HTERT RPE-1 (cell line): ENCODE data around the gene NFIA.

Source experiments
- in situ Hi-C: fragments of 300-500 bp; cut with MboI; formaldehyde crosslinking; loops from 4 replicates; pipeline ENCODE4 v1.14.3; 2020; ENCODE audit warnings: low sequenced_read_pairs

NFIA gene

DNA sequence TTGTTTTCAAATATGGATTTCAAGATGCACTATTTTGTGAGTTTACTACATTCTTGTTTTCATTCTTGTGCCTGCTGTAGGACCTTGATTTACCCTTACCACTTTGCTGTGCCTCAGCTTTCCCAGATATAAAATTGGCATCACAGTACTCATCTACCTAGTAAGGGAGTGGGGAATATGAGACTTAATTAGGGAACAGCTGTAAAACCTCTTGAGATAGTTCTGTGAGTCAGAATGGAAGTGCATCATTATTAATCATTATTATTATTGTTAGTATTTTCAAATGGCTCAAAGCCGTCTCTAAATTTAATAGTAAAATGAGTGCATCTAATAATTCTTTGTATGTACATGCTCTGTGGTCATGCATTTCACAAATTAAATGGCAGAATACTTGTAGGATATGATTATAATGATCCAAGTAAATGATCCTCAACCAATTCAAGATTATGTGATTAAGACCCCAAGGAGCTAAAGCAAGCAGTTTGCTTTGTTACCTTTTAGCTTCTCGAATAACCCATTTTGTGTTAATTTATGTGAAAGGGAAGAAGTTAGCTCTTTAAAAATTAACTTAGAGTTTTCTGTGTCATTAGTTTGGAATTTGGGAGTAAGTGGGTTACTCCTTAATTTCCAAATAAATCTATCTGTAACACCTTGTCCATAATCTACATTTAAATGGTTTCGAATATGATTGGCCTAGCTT, 155.4 kb downstream of the NFIA start:
- in situ Hi-C loops = no loop called here

DNA sequence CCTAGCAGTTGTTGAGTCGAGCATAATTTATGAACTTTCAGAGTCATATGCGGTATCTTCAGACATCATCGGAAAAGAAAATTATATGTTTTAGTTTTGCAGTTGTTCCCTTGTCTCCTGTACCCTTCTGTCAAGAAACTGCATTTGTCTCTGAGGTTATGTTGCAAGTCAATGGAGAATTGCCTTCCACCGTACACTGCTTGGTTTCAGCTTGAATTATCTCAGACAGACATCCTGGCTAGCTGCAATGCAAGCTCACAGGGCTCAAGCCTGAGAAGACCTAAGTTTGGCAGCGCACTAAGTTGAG, 156.0 kb downstream of the NFIA start:
- in situ Hi-C loops = no loop called here

DNA sequence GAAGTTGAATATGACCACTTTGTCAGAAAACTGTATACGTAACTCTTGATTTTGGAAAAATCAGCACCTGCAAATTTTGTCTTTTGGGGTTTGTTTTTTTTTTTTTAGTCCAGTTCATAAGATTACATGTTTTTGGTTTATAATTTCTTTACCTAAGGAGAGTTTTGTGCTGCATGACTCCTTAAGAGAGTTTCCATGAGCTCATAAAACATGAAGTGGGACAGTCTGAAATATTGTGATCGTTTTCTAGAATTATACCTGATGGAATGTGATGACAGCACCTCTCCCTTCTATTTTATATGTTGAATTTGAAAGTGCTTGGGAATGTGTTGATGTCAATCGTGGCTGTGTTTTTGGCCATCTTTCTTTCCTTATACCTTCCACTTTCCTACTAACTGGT, 158.5 kb downstream of the NFIA start:
- in situ Hi-C loops = no loop called here

DNA sequence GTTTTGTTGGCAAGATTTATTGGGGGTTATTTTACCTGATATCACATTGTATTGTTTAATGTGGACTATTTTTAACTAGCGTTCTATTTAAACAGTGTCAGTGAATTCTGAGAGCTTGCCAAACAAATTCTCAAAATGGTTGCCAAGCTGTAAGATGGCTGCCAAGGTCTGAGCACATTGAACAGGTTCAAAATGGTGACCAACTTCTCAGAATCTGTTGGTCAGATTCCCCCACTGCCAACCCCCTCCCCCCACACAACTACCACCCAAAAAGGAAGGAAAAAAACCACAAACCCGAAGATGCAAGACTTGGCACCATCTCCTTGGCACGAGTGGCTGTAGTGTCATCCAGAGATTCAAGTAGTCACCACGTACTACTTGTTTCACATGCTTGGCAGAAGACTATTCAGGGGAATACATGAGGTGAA, 159.1 kb downstream of the NFIA start:
- in situ Hi-C loops = no loop called here

DNA sequence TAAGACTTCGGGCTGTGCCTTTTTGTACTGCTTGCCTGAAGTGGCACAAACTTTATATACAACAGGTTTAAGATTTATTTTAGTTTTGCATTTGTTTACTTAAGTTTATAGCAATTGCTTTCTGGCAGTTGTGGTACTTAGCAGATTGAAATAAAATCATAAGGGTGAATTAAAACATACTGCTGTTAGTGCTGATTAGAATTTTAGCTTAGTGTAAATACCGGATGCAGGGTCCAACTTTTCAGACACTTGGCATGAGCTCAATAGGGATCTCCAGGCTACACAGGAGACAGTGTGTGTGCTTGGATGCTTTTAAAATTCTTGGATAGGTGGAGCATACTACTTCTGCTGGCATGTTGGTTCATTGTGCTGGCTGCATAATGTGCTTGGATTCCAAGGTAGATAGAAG, 159.6 kb downstream of the NFIA start:
- in situ Hi-C loops = no loop called here

DNA sequence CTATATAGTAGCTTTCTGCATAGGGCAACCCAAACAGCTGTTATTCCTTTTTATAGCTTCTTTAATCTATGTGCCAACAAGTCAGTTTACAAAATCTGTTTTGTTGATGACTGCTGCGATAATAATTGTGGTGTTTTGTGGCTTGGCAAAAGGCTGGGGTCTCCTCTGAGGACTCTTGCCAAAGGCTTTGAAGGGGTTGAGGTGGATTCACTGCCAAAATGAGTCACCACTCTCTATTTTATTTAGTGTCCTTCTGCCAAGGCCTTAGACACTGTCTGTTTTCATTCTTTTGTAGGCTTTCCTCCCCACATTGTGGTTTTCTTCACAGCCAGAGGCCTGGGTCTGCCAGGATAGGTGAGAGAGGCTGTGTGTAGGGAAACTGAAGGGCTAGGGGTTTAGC, 161.8 kb downstream of the NFIA start:
- in situ Hi-C loops = no loop called here

DNA sequence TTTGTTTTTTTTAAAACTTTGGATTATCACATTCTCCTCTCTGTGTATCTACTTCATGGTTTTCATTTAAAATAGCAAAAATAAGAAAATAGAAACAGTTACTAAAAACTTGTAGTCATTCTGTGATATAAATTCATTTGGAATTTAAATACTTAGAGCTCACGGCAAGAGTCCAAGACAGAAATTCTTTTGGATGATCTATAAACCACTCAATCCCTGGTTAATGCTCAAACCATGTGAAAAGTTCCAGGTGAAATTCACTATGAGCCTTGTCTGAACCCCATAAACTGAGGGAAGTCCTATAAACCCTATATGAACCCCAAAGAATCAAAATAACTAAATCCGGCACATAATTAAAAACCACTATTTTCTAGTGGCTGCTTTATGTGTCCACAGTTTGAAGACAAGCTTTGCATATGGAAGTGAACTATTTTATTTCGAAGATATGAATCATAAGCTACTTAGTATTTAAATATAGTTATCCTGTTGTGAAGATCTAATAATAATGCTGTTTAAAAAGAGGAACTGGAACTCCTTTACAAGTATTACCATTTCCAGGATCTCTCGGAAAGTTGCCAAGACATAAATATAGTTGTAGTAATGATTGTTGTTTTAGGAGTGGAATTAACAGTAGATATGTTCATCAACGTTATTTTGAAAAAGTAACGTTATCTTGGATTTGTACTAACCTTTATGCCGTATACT, 163.5 kb downstream of the NFIA start:
- in situ Hi-C loops = no loop called here

DNA sequence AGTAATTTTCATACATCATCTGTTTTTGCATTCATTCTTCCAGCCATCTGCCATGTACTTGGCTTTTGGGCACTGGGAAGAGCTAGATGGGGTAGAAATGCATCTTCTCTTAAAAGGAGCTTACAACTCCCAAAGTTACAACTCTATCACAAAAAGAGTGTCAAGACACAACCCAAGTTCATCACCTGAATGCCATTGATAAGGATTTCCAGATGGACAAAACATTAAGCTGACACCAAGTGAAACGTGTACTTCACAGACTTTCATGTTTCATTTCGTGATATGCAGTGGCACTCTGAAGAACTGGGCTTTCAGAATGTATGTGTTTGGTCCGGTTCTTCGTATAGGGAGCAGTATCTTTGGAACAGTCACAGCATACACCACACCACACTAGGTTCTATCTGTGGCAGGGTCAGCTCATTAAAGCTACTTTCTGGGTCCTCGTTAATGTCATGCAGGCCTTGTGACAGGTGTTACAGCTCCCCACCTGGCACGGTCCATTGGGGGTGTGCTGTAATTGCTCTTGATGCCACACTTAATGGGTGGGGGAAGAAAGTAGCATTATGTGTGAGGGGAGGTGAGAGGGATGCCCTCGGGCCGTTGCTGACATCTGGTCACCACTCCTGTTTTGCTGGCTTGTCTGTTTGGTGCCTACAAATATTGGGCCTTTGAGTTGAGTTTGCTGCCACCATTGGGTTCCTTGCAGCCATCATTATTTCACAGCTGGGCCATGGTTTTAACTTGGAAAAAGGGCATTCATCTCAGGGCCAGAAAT, 164.9 kb downstream of the NFIA start:
- in situ Hi-C loops = no loop called here

DNA sequence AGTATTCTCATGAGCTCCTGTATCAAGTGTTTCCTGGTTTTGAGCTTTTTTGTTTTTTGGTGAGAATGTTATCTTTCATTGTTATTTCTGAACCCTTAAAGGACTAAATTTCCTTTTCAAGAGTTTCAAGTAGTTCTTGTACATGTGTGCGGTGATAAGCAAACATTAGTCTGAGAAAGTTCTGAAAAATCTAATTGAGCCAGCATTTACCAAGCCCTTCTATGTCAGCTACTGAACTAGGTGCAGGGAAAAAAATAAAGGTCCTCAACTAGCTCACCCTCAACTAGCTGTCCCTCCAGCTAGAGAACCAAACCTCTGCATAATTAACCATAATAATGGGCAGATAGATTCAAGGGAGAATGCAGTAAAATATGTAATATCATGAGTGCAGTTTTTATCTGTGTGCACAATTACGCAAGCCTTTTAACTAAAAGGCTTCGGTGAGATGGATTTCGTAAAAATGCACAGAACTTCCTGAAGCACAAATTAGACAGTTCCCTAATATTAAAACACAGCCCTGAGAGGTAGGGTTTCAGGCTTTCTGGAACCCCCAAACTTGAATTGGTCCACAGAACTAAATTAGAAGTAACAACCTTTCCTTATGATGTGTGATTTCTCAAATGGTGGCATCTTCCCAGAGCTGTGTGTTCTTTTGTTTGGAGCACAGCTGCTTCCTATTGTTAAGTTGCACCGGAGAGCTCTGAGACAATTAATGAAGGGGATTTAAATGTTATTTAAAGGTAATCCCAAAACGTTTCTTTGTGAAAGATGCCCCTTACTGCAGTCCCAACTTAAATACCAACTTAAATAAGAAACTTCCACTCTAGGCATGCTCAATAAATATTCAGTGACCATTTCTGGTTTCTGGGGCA, 165.8 kb downstream of the NFIA start:
- in situ Hi-C loops = no loop called here

DNA sequence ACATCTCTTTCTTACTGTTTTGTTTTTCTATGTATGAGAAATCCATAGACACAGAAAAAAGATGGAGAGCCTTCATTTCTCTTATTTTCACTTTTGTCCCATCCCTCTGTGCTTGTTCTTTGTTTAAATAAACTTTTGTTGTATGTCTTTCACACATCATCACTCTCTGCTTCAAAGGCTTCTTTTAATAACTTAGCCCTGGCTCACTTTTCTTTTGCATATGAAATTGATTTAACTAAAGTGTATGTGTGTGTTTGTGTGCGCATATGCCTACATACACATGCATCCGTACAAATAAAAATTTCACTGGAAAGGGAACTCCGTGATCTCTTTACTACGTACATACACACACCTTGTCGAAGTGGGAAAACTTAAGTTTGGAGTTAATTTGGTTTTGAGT, 168.6 kb downstream of the NFIA start:
- in situ Hi-C loops = no loop called here

DNA sequence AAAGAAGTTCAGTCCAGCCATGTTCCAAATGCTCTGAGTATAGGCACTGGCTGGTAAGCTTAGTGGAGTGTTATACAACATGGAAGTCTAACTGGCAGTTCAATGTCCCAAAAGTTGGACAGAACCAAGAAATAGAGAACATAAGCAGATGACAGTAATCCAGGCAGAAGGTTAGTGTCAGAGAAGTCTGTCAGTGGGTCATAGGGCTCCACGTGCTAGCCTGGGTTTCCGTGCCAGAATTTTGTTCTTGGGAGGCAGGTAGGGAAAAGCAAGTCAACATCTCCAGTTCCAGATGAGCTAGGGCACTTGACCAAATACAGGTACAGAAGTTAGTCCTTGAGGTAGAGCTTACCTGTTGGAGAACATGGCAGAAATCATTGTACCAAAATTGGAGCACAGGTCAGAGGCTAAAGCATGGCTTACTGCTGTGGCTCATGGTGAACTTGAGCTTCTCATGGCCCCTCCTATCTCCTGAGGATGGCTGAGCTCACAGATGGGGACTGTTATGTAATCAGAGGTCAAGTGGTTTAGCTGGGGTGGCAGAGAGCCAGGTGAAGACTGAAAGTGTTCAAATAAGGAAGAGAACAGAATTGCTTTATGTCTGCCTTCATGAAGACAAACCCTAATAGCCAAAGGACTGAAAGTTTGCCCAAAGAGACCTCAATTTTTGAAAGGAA, 170.8 kb downstream of the NFIA start:
- in situ Hi-C loops = no loop called here

DNA sequence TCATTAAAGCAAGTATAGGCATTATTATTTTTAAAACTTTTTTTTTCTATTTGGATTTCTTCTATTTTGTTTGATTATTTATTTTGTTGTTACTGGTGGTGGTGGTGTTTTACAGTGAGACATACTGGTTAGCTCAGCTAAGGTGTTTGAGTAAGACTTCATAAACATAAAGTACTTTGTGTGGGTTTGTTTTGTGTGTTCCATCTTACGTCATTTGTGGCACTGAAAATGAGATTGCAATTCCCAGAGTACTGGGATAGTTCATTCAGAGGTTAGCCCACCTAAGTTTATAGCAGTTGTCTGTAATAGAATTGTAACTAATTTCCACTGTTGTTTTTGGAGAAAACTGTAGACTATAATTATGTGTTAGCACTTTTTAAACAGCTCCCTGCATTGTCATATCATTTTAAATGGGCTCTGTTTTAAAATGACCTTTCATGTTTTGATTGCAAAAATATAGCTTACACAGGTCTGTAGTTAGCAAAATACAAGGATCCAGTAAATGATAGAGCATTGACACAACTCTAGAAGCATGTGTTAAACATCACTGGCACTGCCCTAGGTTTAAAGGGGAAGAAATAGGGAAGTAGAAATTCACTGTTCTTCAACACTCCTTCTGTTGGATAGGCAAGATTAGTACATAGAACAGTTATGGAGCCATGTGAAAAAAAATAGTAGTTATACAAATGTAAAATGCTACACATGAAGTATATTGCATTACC, 171.7 kb downstream of the NFIA start:
- in situ Hi-C loops = no loop called here

DNA sequence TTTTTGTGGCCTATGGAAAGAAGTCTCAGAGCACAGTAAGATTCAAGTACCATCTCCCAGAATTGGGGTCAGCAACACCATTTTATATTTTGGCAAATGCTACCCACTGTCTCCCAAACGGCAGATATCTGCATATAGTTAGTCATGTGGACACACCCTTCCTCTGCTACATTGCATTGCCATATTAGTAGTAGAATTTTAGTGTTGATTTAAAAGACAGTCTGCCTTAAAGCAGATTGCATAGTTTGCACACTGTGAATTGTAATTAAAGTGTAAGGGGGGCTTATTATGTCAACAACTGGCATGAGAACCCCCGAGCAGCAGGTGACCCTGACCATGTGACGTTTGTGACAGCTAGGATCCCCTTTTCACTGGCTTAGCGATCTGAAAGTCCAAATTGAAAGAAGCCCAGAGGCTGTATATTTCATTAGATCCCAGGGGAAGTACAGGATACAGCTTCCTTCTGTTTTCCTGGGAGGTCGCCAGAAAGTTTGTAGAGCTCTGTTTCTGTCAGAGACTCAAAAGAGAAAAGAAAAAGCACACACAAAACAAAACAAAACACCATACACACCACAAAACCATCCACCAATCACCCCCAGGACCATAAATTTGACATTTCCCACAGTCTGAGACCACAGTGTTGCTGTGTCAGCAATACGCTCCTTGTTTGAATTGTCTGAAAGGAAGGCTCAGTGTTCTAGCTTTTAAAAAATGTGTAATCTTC, 172.4 kb downstream of the NFIA start:
- in situ Hi-C loops = no loop called here

DNA sequence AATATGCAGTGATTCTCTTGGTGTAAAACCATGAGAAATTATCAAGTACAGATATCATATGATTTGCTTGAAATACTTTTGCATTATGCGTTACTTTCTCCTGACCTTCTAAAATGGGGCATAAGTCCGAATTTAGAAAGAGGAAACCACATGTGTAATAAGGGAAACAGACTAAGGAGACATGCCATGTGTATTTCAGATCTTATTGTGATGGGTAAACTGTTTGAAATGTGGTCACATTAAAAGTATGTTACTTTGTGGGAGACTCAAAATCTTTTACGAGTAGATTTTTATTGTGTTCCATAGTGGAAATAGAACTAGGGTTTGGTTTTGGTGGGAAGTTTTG, 173.0 kb downstream of the NFIA start:
- in situ Hi-C loops = no loop called here

DNA sequence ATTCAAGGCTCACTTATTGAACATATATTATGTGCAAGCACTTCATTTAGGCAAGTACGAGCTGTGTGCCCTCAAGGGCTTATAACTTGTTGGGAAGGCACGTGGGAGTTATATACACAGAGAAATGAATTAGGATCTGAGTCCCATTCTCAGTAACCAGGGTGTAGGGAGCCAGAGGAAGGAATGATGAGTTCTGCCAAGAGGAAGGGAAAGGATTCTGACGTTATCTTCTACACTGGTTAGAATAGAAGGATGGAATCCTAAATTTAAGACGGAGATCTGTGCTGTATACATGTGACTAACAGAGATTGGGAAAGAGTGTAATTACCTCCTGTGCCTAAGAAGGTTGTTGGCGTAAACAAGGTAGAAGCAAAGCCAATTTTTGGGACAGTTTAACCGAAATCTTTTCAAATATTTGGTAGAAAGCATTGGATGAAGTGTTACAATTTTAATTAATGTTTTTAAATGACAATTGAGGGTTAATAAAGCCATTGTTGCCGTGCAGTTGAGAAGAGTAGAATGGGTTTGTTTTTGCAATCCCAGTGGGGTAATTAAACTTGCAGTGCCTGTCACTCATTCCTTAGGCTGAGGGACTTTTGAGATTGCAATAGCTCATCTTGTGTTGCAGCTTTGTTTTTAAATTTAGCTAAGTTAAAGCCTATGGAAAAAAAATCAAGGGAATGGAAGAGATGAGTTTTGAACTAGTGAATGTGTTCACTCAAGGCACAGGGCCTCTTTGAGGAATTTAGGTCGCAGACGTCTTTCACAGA, 177.2 kb downstream of the NFIA start:
- in situ Hi-C loops = no loop called here

DNA sequence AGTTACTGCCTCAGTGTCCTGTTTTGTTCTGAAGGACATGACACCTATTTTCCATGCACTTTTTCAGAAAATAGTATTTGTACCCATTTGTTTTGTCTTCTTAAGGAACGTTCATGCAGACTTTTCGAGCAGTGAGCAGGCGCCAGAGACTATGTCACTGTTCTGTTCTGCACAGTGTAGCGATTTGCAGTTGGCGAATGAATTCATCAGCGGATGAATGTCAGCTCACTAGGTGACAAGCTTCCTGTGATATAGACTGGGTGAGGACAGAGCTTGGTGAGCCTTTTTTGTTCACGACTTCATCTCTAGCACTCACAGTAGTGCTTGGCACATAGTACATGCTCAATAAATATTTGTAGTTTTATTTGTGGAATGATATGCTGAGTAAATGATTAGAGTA, 177.8 kb downstream of the NFIA start:
- in situ Hi-C loops = no loop called here

DNA sequence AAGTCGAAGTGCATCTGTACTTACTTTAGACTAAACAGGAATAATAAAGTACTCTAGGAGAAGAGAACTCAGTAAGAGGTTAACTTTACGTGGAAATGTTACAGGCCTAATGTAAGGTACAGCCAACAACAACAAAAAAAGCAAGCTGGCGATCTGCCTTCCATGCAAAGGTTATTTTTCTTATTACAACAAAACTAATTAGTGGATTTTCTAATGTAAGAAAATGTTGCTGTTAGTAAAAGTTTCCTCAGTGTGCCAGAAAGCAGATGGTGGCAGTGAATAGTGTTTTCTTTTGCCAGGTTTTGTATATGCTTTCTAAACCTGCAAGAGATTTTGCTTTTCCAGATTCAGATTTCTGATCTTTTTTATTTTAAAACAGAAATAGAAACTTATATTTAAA, 179.2 kb downstream of the NFIA start:
- in situ Hi-C loops = no loop called here

DNA sequence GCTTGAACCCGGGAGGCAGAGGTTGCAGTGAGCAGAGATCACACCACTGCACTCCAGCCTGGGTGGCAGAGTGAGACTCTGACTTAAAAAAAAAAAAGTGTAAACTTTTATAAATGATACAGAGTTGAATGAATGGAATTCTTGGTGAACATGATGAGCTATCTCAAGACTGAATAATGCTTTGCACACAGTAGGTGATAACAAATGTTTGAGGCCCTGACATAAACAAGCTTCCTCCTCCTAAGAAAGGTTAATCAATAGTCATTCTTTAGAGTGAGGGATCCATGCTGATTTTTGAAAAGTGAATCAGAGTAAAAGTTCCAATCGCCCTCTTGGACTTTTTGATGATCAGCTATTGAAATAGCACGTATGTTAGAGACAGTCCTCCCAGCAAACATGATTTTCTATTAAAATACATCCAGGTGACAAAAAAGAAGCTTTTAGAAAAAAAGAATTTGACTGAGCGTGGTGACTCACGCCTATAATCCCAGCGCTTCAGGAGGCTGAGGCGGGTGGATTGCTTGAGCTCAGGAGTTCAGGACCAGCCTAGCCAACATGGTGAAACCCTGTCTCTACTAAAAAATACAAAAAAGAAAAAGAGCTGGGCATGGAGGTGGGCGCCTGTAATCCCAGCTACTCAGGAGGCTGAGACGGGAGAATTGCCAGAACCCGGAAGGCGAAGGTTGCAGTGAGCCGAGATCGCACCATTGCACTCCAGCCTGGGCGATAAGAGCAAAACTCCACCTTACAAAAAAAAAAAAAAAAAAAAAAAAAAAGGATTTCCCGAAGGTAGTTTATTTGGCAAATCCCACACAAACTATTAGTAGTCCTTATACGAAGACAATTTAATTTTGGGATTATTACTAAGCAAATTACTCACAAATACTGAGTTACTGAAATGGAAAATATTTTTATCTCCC, 181.8 kb downstream of the NFIA start:
- in situ Hi-C loops = no loop called here
